Keratinocyte (primary cell): ENCODE measurements around the gene MINDY4.
"Not testable (repeated sequence)": the region's sequence is repeated elsewhere in the genome, so short reads cannot be mapped to it uniquely, and the experiment has no call there.

Source experiments
- CTCF ChIP-seq, 3 experiments: IDR thresholded peaks in 1 of 3; conservative IDR thresholded peaks in 1 of 3; optimal IDR thresholded peaks in 1 of 3; 2 replicates in 2 of 3; 3 replicates in 1 of 3; pipeline versions ENCODE3 to v1.5.1; 2011; ENCODE audit warnings: low read length in 3 of 3, mild to moderate bottlenecking in 3 of 3, moderate library complexity in 2 of 3, control low read depth in 1 of 3, inconsistent platforms in 1 of 3; ENCODE audit not compliant: insufficient read depth in 2 of 3; ENCODE audit errors: extremely low read depth in 1 of 3
- EZH2 ChIP-seq: IDR thresholded peaks from one replicate; pipeline ENCODE4 v1.6.1; 2012; ENCODE audit warnings: inconsistent platforms, mild to moderate bottlenecking, low read length, moderate library complexity

GRCh38 chr7:30807941-30808340 is 36.7 kb downstream of the MINDY4 start:
- TF ChIP-seq EZH2; CTCF (optimal IDR thresholded peaks at IDR 0.05 in 1 of 3, IDR thresholded peaks at IDR 0.05 in 1 of 3, conservative IDR thresholded peaks at IDR 0.05 in 1 of 3; ENCODE audit: extremely low read depth in 1 of 3, insufficient read depth in 2 of 3, low read length in 3 of 3): not testable (repeated sequence)
